Tibial nerve (tissue), 4 donors: ENCODE measurements around the gene RAD23A. TPM values are rescaled to one million over a fixed set of nuclear protein-coding genes. Genes with fewer than 3 reads are reported as not detected.
"Not testable (repeated sequence)": the region's sequence is repeated elsewhere in the genome, so short reads cannot be mapped to it uniquely, and the experiment has no call there.

Source experiments
- DNase-seq, 2 donors: peaks; one replicate each; pipeline ENCODE4 v3.0.0-alpha.2; 2019; ENCODE audit warnings: low spot score in 2 of 2
- H3K27ac ChIP-seq, 4 donors: fragments of 200-600 bp; sonication (generic) in 3 of 4; one replicate each; pipeline ENCODE4 v1.5.1; 2017 to 2019; ENCODE audit warnings: mild to moderate bottlenecking in 1 of 4
- H3K27me3 ChIP-seq, 2 donors: fragments of 200-600 bp; sonication (generic) in 1 of 2; one replicate each; pipeline versions ENCODE4 v1.5.1 to v1.6.0; 2017 to 2019
- H3K36me3 ChIP-seq, 3 donors: fragments of 200-600 bp; sonication (generic); one replicate each; pipeline ENCODE4 v1.5.1; 2018 to 2019
- H3K4me1 ChIP-seq, 4 donors: fragments of 200-600 bp; sonication (generic) in 3 of 4; one replicate each; pipeline ENCODE4 v1.5.1; 2017 to 2019
- H3K4me3 ChIP-seq, 4 donors: fragments of 200-600 bp; sonication (generic) in 3 of 4; one replicate each; pipeline ENCODE4 v1.5.1; 2017 to 2019; ENCODE audit warnings: mild to moderate bottlenecking in 1 of 4, moderate library complexity in 1 of 4
- H3K9me3 ChIP-seq, 4 donors: fragments of 200-600 bp; sonication (generic) in 3 of 4; one replicate each; pipeline ENCODE4 v1.5.1; 2017 to 2019
- EP300 ChIP-seq, 2 donors: sonication (generic); formaldehyde crosslinking; IDR thresholded peaks; one replicate each; pipeline ENCODE4 v1.6.1; 2017; ENCODE audit warnings: antibody characterized with exemption in 2 of 2, mild to moderate bottlenecking in 1 of 2
- POLR2A ChIP-seq, 2 donors: fragments of 450-650 bp; IDR thresholded peaks; one replicate each; pipeline ENCODE4 v1.6.1; 2017; ENCODE audit warnings: antibody characterized with exemption in 2 of 2, mild to moderate bottlenecking in 2 of 2, moderate library complexity in 2 of 2
- WGBS, 2 donors: methylation state at CpG; one replicate each; pipeline ENCODE4 v1.1.5; 2018; 5-methylcytosine and 5-hydroxymethylcytosine counted together
- total RNA-seq, 4 donors: library from RNA; depleted of rRNA; stranded (reverse); fragments of >200 nt; gene quantifications; one replicate each; pipeline ENCODE4 v1.1.0, GENCODE V29; 2016
- TF ChIP-seq, protein P1 (sequence below), 5 experiments: fragments of 200-600 bp in 3 of 5; fragments of 450-650 bp in 2 of 5; sonication (generic) in 3 of 5; IDR thresholded peaks; one replicate each; pipeline ENCODE4 v1.5.1; 2016 to 2019; ENCODE audit warnings: antibody characterized with exemption in 5 of 5, mild to moderate bottlenecking in 3 of 5, moderate library complexity in 2 of 5

RAD23A gene
- total RNA-seq, 4 donors from 2014 or later, result 89.2 to 111 (median 108) TPM

DNA sequence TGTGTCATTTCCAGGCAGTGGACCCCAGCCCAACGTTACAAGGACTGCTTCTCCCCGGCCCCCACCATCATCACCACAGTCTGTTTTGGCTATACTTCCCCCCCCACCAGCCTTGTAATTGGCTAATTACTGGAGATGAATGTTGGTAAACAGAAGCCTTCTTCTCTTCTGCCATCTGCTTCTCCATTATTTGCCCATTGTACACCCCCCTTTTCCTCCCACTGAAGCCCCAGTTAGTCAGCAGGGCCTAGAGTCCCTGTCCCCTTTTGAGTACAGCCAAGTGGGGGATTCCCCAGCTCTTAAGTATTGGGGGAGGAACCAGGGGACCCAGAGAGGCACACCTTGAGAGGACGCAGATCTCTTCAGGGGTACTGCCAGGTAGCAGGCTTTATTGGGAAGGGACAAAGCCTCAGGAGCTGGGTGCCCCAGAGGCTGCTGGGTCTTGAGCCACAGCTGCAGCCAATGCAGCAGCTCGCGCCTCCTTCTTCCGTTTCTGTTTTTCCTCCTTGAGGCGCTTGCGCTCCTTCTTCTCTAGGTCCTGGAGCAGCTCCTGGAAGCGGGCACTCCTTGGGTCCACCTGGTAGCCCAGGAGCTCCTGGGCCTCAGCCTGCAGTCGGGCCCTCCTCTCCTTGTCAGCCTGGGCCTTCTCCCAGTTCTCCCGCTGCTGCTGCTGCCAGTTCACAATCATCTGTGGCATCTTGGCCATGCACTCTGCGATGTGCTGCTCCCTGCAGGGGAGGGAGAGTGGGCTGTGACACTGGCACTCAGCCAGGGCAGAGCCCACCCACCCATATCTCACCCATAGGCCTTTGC lies 8.3 kb downstream of the RAD23A start:
- Histone ChIP-seq H3K36me3 (peaks cover 0 to 69% (median 15%) of the 10 kb centered on the region in 3 donors), H3K27me3 (no peaks in the 10 kb centered on the region), H3K4me3 (no peak overlapping the region), H3K4me1 (peaks cover 0 to 52% (median 18%) of the 10 kb centered on the region in 4 donors), H3K27ac (peak overlapping the region in 1 of 4 donors; percentile 60), H3K9me3 (no peaks in the 10 kb centered on the region)
- no peak for DNase-seq
- WGBS, 2 donors, result 57 to 63% methylated on average over 12 of the region's 12 CpGs
- TF ChIP-seq POLR2A (IDR thresholded peaks at IDR 0.05) (no peak), EP300 (IDR thresholded peaks at IDR 0.05) (no peak)
- TF ChIP-seq, protein P1, sequence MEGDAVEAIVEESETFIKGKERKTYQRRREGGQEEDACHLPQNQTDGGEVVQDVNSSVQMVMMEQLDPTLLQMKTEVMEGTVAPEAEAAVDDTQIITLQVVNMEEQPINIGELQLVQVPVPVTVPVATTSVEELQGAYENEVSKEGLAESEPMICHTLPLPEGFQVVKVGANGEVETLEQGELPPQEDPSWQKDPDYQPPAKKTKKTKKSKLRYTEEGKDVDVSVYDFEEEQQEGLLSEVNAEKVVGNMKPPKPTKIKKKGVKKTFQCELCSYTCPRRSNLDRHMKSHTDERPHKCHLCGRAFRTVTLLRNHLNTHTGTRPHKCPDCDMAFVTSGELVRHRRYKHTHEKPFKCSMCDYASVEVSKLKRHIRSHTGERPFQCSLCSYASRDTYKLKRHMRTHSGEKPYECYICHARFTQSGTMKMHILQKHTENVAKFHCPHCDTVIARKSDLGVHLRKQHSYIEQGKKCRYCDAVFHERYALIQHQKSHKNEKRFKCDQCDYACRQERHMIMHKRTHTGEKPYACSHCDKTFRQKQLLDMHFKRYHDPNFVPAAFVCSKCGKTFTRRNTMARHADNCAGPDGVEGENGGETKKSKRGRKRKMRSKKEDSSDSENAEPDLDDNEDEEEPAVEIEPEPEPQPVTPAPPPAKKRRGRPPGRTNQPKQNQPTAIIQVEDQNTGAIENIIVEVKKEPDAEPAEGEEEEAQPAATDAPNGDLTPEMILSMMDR (IDR thresholded peaks at IDR 0.05), result no peak

DNA sequence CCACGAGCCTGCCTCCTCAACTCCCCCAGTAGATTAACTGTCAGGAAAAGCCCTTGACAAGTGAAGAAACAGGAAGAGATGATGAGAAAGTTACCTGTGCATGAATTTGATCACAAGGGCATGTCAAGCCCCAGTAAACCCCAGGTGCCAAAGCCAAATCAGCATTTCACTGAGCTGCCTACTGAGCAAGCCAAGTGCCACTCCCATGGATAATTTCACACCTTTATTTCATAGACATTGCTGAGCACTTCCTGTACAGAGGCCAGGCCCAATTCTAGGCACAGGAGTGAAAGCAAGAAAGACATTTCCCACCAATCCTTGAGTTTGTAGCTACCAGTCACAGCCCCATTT lies 8.9 kb downstream of the RAD23A start:
- Histone ChIP-seq H3K27me3 (no peaks in the 10 kb centered on the region), H3K4me1 (peaks cover 0 to 52% (median 18%) of the 10 kb centered on the region in 4 donors), H3K27ac (peak overlapping the region in 1 of 4 donors; percentile 26), H3K36me3 (peaks cover 0 to 63% (median 9%) of the 10 kb centered on the region in 3 donors), H3K4me3 (no peak overlapping the region), H3K9me3 (no peaks in the 10 kb centered on the region)
- 0 to 30% methylated on average over 1 of the region's 1 CpG for WGBS, 2 donors
- TF ChIP-seq EP300 (IDR thresholded peaks at IDR 0.05), result no peak
- TF ChIP-seq, protein P1 (IDR thresholded peaks at IDR 0.05), result no peak
- no peak for TF ChIP-seq POLR2A (IDR thresholded peaks at IDR 0.05)
- no peak for DNase-seq

DNA sequence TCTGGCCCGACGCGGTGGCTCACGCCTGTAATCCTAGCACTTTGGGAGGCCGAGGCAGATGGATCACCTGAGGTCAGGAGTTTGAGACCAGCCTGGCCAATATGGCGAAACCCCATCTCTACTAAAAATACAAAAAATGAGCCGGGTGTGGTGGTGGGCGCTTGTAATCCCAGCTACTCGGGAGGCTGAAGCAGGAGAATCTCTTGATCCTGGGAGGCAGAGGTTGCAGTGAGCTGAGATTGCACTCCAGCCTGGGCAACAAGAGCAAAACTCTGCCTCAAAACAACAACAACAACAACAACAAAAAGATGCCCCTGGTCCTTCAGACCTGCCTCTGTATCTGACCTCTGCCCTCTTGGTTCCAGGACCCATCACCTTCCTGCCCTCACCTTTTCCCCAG lies 9.9 kb downstream of the RAD23A start:
- H3K4me3 ChIP-seq, H3K9me3 ChIP-seq, H3K27me3 ChIP-seq, DNase-seq: not testable (repeated sequence)
- Histone ChIP-seq H3K36me3 (peaks cover 0 to 53% (median 5%) of the 10 kb centered on the region in 3 donors), H3K4me1 (peaks cover 0 to 52% (median 18%) of the 10 kb centered on the region in 4 donors), H3K27ac (peak overlapping the region in 1 of 4 donors; percentile 91)
- WGBS, 2 donors, result 87 to 88% methylated on average over 9 of the region's 9 CpGs

DNA sequence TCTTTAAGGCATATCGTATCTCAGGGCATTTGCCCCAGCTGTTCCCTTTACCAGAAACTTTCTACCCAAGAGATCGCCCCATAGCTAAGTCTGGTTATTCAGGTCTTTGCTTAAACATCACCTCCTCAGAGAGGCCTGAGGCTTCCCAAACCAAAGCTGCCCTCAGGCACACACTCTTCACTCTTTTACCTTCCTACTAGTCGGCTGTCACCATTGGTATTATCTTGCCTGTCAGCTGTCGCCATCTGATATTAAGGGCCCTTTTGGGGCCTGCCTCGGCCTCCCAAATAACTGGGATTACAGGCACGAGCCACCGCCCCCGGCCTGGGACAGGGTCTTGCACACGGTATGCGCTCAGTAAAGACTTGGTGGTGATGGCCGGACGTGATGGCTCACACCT lies 10.3 kb downstream of the RAD23A start:
- 61 to 67% methylated on average over 12 of the region's 12 CpGs for WGBS, 2 donors
- Histone ChIP-seq H3K27me3 (no peaks in the 10 kb centered on the region), H3K4me1 (peaks cover 0 to 52% (median 18%) of the 10 kb centered on the region in 4 donors)

DNA sequence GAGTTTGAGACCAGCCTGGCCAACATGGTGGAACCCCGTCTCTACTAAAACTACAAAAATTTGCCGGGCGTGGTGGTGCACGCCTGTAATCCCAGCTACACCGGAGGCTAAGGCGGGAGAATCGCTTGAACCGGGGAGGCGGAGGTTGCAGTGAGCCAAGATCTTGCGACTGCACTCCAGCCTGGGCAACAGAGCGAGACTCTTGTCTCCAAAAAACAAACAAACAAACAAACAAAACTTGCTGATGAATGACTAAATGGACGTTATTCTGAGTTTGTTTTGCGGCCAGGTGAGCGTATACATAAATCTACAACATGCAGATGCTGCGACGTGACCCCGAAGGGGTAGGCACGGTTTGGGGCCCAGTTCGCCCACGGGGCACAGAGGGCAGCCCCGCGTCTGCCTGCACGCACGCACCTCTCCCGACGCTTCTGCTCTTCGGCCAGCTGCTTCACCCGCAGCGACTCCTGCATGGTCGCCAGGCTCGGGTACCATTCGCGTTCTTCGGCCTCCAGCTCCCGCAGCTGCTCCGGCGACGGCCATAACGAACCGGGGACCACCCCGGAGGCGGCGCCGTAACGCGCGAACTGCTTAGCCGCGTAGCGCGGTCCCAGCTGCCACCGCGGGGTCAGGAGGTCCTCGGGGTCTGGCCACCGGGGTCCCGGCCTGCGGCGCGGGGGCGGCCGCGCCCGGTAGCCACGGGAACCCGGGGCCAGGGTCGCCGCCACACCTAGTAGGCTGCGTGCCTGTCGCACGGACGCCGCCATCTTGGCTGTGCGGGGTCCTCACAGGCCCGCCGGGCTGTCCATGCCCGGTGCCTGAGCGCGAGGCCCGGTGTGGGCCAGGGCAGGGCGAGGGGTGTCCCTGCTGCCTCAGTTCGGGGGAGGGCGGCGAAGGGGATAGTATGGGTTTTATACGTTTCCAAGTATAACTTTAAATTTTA lies 11.1 kb downstream of the RAD23A start, which contains the start of gene GADD45GIP1:
Gene GADD45GIP1, minus strand, starts transcription at position 778 of the 943 bp plus-strand sequence. Its CDS starts 11 bp downstream, at position 767.
- Histone ChIP-seq H3K36me3 (peaks cover 0 to 42% (median 5%) of the 10 kb centered on the region in 3 donors), H3K27ac (peak within 1 kb of the TSS; percentile 76 to 91 (median 88)), H3K9me3 (no peaks in the 10 kb centered on the region), H3K4me1 (peaks cover 0 to 52% (median 18%) of the 10 kb centered on the region in 4 donors), H3K4me3 (peak within 1 kb of the TSS; percentile 66 to 79 (median 70)), H3K27me3 (no peaks in the 10 kb centered on the region)
- peak; percentile 44 to 45 for DNase-seq
- TF ChIP-seq, protein P1 (IDR thresholded peaks at IDR 0.05), result no peak
- peak in 1 of 2 donors; percentile 53 for TF ChIP-seq EP300 (IDR thresholded peaks at IDR 0.05)
- TF ChIP-seq POLR2A (IDR thresholded peaks at IDR 0.05), result peak in 1 of 2 donors; percentile 53
- WGBS, 2 donors, result 6 to 14% methylated on average over 33 to 63 of the region's 84 CpGs

More for the DNA sequence above, 10.3 kb downstream of the RAD23A start:
- H3K9me3 ChIP-seq, result no peaks in the 10 kb centered on the region
- TF ChIP-seq EP300 (IDR thresholded peaks at IDR 0.05) (no peak), POLR2A (IDR thresholded peaks at IDR 0.05) (no peak)
- TF ChIP-seq, protein P1 (IDR thresholded peaks at IDR 0.05), result no peak
- H3K27ac ChIP-seq, result peak overlapping the region in 3 of 4 donors; percentile 86 to 91 (median 89)
- peaks cover 0 to 49% (median 5%) of the 10 kb centered on the region in 3 donors for H3K36me3 ChIP-seq
- H3K4me3 ChIP-seq, result peak overlapping the region in 3 of 4 donors; percentile 67 to 79 (median 72)
- DNase-seq, result no peak

DNA sequence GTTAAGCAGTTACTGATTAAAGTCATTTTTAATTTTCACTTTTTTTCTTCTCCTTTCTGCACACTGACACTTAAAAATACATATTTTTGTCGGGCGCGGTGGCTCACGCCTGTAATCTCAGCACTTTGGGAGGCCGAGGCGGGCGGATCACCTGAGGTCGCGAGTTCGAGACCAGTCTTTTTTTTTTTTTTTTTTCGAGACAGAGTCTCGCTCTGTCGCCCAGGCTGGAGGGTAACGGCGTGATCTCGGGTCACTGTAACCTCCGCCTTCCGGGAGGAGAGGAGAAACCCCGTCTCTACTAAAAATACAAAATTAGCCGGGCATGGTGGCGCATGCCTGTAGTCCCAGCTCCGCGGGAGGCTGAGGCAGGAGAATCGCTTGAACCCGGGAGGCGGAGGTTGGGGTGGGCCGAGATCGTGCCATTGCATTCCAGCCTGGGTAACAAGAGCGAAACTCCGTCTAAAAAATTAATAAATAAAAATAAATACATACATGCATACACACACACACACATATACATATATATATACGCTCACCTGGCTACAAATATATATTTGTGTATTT lies 11.8 kb downstream of the RAD23A start:
- peak overlapping the region; percentile 66 to 79 (median 70) for H3K4me3 ChIP-seq
- not testable (repeated sequence) for H3K9me3 ChIP-seq, DNase-seq, H3K27me3 ChIP-seq
- 36 to 43% methylated on average over 31 of the region's 31 CpGs for WGBS, 2 donors
- H3K36me3 ChIP-seq, result peaks cover 0 to 34% (median 5%) of the 10 kb centered on the region in 3 donors
- peak overlapping the region; percentile 76 to 91 (median 88) for H3K27ac ChIP-seq
- peaks cover 0 to 48% (median 18%) of the 10 kb centered on the region in 4 donors for H3K4me1 ChIP-seq
